Chondrocyte (in vitro differentiated cells): ENCODE measurements around the gene ARRDC3. TPM values are rescaled to one million over a fixed set of nuclear protein-coding genes. Genes with fewer than 3 reads are reported as not detected.

ENCODE experiments used
- DNase-seq: peaks from one replicate; pipeline ENCODE4 v3.0.0; 2021; ENCODE audit warnings: mixed read lengths, low spot score
- H3K27ac Mint-ChIP-seq: one replicate; pipeline ENCODE4 v1.8.0; 2021; ENCODE audit warnings: mild to moderate bottlenecking, moderate library complexity, mixed read lengths; ENCODE audit not compliant: unreplicated experiment
- H3K27me3 Mint-ChIP-seq: 2 replicates; pipeline ENCODE4 v1.8.0; 2021; ENCODE audit warnings: low read depth, mixed read lengths
- H3K36me3 Mint-ChIP-seq: 2 replicates; pipeline ENCODE4 v1.8.0; 2021; ENCODE audit warnings: low read depth, mixed read lengths
- H3K4me1 Mint-ChIP-seq: 2 replicates; pipeline ENCODE4 v1.8.0; 2021; ENCODE audit warnings: low read depth, mild to moderate bottlenecking, mixed read lengths
- H3K4me3 Mint-ChIP-seq: one replicate; pipeline ENCODE4 v1.8.0; 2021; ENCODE audit warnings: mild to moderate bottlenecking, moderate library complexity, mixed read lengths; ENCODE audit not compliant: unreplicated experiment
- H3K9me3 Mint-ChIP-seq: 2 replicates; pipeline ENCODE4 v1.8.0; 2021; ENCODE audit warnings: low read depth, mixed read lengths
- total RNA-seq: library from RNA; stranded (reverse); gene quantifications from 3 replicates; pipeline ENCODE4 v1.2.1, GENCODE V29; 2021
- TF ChIP-seq, protein P1 (sequence below): fragments of 200-600 bp; sonication (generic); IDR thresholded peaks from 2 replicates; pipeline ENCODE4 v1.5.0; 2021; ENCODE audit warnings: antibody characterized with exemption, mild to moderate bottlenecking, moderate library complexity

Gene ARRDC3
- total RNA-seq, 1 donor from 2014 or later = 27.6 TPM

GRCh38 chr5:91384671-91385430, 1.7 kb upstream of the ARRDC3 start:
- peak overlapping the region; percentile 98 for H3K27ac Mint-ChIP-seq
- no peak for DNase-seq
- peaks cover 21% of the 10 kb centered on the region for H3K4me1 Mint-ChIP-seq
- H3K9me3 Mint-ChIP-seq = no peaks in the 10 kb centered on the region
- peak overlapping the region; percentile 85 for H3K4me3 Mint-ChIP-seq
- no peaks in the 10 kb centered on the region for H3K36me3 Mint-ChIP-seq
- no peaks in the 10 kb centered on the region for H3K27me3 Mint-ChIP-seq
- TF ChIP-seq, protein P1, sequence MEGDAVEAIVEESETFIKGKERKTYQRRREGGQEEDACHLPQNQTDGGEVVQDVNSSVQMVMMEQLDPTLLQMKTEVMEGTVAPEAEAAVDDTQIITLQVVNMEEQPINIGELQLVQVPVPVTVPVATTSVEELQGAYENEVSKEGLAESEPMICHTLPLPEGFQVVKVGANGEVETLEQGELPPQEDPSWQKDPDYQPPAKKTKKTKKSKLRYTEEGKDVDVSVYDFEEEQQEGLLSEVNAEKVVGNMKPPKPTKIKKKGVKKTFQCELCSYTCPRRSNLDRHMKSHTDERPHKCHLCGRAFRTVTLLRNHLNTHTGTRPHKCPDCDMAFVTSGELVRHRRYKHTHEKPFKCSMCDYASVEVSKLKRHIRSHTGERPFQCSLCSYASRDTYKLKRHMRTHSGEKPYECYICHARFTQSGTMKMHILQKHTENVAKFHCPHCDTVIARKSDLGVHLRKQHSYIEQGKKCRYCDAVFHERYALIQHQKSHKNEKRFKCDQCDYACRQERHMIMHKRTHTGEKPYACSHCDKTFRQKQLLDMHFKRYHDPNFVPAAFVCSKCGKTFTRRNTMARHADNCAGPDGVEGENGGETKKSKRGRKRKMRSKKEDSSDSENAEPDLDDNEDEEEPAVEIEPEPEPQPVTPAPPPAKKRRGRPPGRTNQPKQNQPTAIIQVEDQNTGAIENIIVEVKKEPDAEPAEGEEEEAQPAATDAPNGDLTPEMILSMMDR = peak; percentile 100

DNA sequence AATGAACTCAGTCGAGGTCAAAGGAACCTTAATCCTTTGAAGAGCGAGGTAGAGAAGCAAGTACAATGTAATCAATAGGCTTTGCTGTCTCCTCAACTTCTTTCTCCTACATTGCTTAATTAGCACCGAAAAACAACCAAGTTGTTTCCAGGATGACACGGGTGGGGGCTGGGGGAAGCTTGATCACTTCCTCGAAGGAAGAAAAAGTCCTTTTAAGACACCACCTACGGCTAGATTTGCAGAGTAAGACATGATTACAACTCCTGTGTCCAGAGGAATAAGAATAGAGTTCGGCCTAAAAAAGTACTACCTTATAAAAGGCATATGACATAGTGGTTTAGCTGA, 811 bp upstream of the ARRDC3 start:
- H3K9me3 Mint-ChIP-seq = no peaks in the 10 kb centered on the region

GRCh38 chr5:91382530-91383026, 539 bp downstream of the ARRDC3 start:
- TF ChIP-seq, protein P1 = no peak
- H3K27me3 Mint-ChIP-seq = no peaks in the 10 kb centered on the region
- H3K4me1 Mint-ChIP-seq = peaks cover 31% of the 10 kb centered on the region
- no peaks in the 10 kb centered on the region for H3K9me3 Mint-ChIP-seq
- no peak for DNase-seq
- H3K36me3 Mint-ChIP-seq = peaks cover 3% of the 10 kb centered on the region
- peak overlapping the region; percentile 98 for H3K27ac Mint-ChIP-seq
- H3K4me3 Mint-ChIP-seq = peak overlapping the region; percentile 85

More for the DNA sequence above, 811 bp upstream of the ARRDC3 start:
- peak overlapping the region; percentile 98 for H3K27ac Mint-ChIP-seq
- peak overlapping the region; percentile 85 for H3K4me3 Mint-ChIP-seq
- peaks cover 23% of the 10 kb centered on the region for H3K4me1 Mint-ChIP-seq
- TF ChIP-seq, protein P1 = no peak
- no peaks in the 10 kb centered on the region for H3K27me3 Mint-ChIP-seq
- no peaks in the 10 kb centered on the region for H3K36me3 Mint-ChIP-seq
- no peak for DNase-seq

GRCh38 chr5:91381774-91382359, 1.2 kb downstream of the ARRDC3 start:
- peaks cover 36% of the 10 kb centered on the region for H3K4me1 Mint-ChIP-seq
- peaks cover 5% of the 10 kb centered on the region for H3K36me3 Mint-ChIP-seq
- H3K27me3 Mint-ChIP-seq = no peaks in the 10 kb centered on the region
- peak overlapping the region; percentile 85 for H3K4me3 Mint-ChIP-seq
- peak overlapping the region; percentile 98 for H3K27ac Mint-ChIP-seq
- DNase-seq = no peak
- no peaks in the 10 kb centered on the region for H3K9me3 Mint-ChIP-seq
- TF ChIP-seq, protein P1 = no peak

DNA sequence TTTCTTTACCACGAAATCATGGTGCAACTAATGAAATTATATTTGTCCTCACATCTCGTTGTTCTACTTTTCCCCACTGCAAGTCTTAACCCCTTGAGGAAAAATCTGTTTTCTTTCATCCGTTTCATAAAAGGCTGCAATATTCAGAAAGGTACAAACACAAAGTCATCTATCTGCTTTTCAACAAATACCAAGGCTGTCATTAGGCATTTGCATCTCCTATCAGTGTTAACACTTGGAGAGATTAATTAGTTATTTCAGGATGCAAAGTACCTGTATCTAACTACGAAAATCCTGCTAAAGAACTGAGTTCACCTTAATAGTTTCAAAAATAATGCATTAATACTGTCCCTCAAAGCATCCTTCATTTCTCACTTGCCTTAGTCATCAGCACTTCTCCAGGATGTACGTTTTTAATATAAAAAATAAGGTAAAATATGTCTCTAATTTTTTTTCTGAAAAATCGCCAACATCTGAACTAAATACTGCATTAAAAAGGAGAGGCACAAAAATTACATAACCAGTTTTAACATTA, 1.8 kb downstream of the ARRDC3 start:
- Mint-ChIP-seq H3K27me3 (no peaks in the 10 kb centered on the region), H3K27ac (peak overlapping the region; percentile 98), H3K36me3 (peaks cover 5% of the 10 kb centered on the region), H3K9me3 (no peaks in the 10 kb centered on the region), H3K4me1 (peaks cover 35% of the 10 kb centered on the region), H3K4me3 (peak overlapping the region; percentile 85)
- TF ChIP-seq, protein P1 = no peak
- DNase-seq = no peak
